Psoas muscle (tissue), 8 donors: ENCODE results near the gene ABHD17A. TPM values are rescaled to one million over a fixed set of nuclear protein-coding genes. Genes with fewer than 3 reads are reported as not detected.

ENCODE experiments used
- ATAC-seq, 4 donors: fragments of 200-7000 bp; cut with Tn5 transposase; one replicate each; pipeline ENCODE4 v1.9.1; 2020; ENCODE audit warnings: moderate library complexity in 3 of 4, mild to moderate bottlenecking in 2 of 4
- DNase-seq, 2 donors: peaks; one replicate each; pipeline ENCODE4 v3.0.0-alpha.2; 2020
- H3K27ac ChIP-seq: fragments of 200-600 bp; one replicate; pipeline ENCODE4 v1.8.0; 2022
- H3K27me3 ChIP-seq, 3 donors: fragments of 200-600 bp in 1 of 3; one replicate each; pipeline versions ENCODE4 v1.6.1 to v1.8.0; 2013 to 2022; ENCODE audit warnings: low read length in 2 of 3, mild to moderate bottlenecking in 2 of 3, moderate library complexity in 1 of 3; ENCODE audit not compliant: insufficient read depth in 3 of 3
- H3K36me3 ChIP-seq, 2 donors: fragments of 200-600 bp in 1 of 2; one replicate each; pipeline versions ENCODE4 v1.6.1 to v1.8.0; 2013 to 2022; ENCODE audit warnings: low read depth in 1 of 2, mild to moderate bottlenecking in 1 of 2, moderate library complexity in 1 of 2; ENCODE audit not compliant: insufficient read depth in 1 of 2
- H3K4me1 ChIP-seq: fragments of 200-600 bp; one replicate; pipeline ENCODE4 v1.8.0; 2022
- H3K4me3 ChIP-seq: fragments of 200-600 bp; one replicate; pipeline ENCODE4 v1.8.0; 2022; ENCODE audit warnings: mild to moderate bottlenecking
- H3K9me3 ChIP-seq: fragments of 200-600 bp; one replicate; pipeline ENCODE4 v1.8.0; 2022
- WGBS, 3 donors: extraction: QIAGEN DNeasy Blood & Tissue Kit; methylation state at CpG; one replicate each; pipeline versions ENCODE4 v1.1.6 to v1.1.7; 2013; 5-methylcytosine and 5-hydroxymethylcytosine counted together
- intact Hi-C, 2 donors: fragments of 100-400 bp; cut with DNase I; formaldehyde crosslinking; loops; one replicate each; pipeline versions ENCODE4 v1.11.0 to v1.14.2; 2022
- polyA plus RNA-seq, 3 donors: library from polyadenylated mRNA; stranded (reverse); fragments of 200-250 nt; gene quantifications; one replicate each; pipeline ENCODE4 v1.2.3, GENCODE V29; 2013
- total RNA-seq, 4 donors: library from RNA; stranded (reverse); fragmentation: NEBNext Ultra II Directional in 2 of 4; extraction: Animal tissue kit (Norgen Biotek cat#: 25700) in 2 of 4; gene quantifications; one replicate each; pipeline versions ENCODE4 v1.2.1 to v1.2.4, GENCODE V29; 2021 to 2023
- TF ChIP-seq, protein P1 (sequence below): fragments of 200-600 bp; IDR thresholded peaks from one replicate; pipeline ENCODE4 v1.8.0; 2022; ENCODE audit warnings: antibody characterized with exemption
- donor health status: healthy with polysubstance abuse.
- donor health status: DM: no; HTN: no; CAD: no; lungs with moderate emphysema.
- donor health status: Bipolar disorder and iron deficiency.
- donor health status: healthy.
- donor health status: DM: yes; HTN: yes; CAD: no.
- donor health status: DM: no; HTN: no; CAD: no.
- donor health status: DM: no; HTN: no; CAD: no.
- donor health status: DM: yes; HTN: yes; CAD: no.

Gene ABHD17A
- total and polyA plus RNA-seq, 7 donors = 35.5 to 58.9 (median 44.8) TPM

GRCh38 chr19:1839658-1840540 lies 45.4 kb downstream of the ABHD17A start:
- 63 to 71% (median 70%) methylated on average over 25 of the region's 25 CpGs for whole genome bisulfite sequencing, 3 donors

DNA sequence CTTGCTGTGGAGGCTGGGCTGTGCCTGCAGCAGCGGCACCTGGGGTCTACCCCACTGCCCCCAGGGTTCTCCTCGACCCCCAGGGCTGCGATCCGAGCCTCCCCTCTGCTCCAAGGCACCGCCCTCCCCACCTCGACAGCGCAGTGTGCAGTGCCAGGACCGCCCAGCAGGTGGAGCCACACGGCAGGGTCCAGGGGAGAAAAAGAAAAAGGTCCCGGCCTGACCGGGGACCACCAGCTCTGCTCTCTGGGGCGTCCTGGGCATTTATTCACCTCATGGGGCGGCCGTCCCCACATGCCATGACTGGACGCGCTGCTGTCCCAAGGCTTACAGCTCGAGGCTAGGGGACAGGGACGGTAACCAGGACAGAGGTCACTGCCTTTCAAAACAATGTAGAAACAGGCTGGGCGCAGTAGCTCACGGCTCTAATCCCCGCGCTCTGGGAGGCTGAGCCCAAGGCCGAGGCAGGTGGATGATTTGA lies 47.6 kb downstream of the ABHD17A start:
- Histone ChIP-seq H3K4me1 (peaks cover 16% of the 10 kb centered on the region), H3K4me3 (no peak overlapping the region), H3K27ac (no peak overlapping the region), H3K9me3 (no peaks in the 10 kb centered on the region), H3K36me3 (no peaks in the 10 kb centered on the region), H3K27me3 (no peaks in the 10 kb centered on the region)
- intact Hi-C loops = no loop called here
- TF ChIP-seq, protein P1, sequence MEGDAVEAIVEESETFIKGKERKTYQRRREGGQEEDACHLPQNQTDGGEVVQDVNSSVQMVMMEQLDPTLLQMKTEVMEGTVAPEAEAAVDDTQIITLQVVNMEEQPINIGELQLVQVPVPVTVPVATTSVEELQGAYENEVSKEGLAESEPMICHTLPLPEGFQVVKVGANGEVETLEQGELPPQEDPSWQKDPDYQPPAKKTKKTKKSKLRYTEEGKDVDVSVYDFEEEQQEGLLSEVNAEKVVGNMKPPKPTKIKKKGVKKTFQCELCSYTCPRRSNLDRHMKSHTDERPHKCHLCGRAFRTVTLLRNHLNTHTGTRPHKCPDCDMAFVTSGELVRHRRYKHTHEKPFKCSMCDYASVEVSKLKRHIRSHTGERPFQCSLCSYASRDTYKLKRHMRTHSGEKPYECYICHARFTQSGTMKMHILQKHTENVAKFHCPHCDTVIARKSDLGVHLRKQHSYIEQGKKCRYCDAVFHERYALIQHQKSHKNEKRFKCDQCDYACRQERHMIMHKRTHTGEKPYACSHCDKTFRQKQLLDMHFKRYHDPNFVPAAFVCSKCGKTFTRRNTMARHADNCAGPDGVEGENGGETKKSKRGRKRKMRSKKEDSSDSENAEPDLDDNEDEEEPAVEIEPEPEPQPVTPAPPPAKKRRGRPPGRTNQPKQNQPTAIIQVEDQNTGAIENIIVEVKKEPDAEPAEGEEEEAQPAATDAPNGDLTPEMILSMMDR = peak; percentile 72
- ATAC-seq = peak; percentile 45 to 68 (median 58)
- 37 to 43% (median 40%) methylated on average over 21 to 23 of the region's 23 CpGs for WGBS, 3 donors
- DNase-seq = no peak

More at GRCh38 chr19:1839658-1840540, 45.4 kb downstream of the ABHD17A start:
- Histone ChIP-seq H3K27me3 (no peaks in the 10 kb centered on the region), H3K9me3 (no peaks in the 10 kb centered on the region), H3K27ac (no peak overlapping the region), H3K36me3 (no peaks in the 10 kb centered on the region), H3K4me1 (peaks cover 37% of the 10 kb centered on the region), H3K4me3 (no peak overlapping the region)
- no peak for DNase-seq
- TF ChIP-seq, protein P1 = no peak
- intact Hi-C loops = no loop called here
- no peak for ATAC-seq

DNA sequence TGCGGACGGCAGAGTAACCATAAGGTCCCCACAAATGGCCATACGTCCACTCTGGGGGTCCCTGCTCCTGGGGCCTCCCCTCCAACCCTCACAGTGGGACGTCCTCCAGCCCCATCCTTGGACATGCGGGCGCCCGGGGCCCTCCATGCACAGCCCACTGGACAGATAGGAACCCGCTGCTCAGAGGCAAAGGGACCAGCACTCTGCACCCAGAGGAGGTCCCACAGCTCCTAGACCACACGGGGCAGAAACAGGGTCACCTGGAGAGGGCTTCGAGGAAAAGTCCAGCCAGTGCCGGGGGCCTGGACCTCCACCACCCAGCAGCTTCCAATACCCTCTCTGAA lies 48.1 kb downstream of the ABHD17A start:
- no peak overlapping the region for H3K27ac ChIP-seq
- ATAC-seq = no peak

GRCh38 chr19:1836458-1837221 lies 48.7 kb downstream of the ABHD17A start:
- no peaks in the 10 kb centered on the region for H3K27me3 ChIP-seq
- DNase-seq (no peak), ATAC-seq (no peak)
- no peak overlapping the region for H3K4me3 ChIP-seq
- peaks cover 7% of the 10 kb centered on the region for H3K4me1 ChIP-seq
- intact Hi-C loops = no loop called here
- TF ChIP-seq, protein P1 = no peak
- no peaks in the 10 kb centered on the region for H3K9me3 ChIP-seq
- no peaks in the 10 kb centered on the region for H3K36me3 ChIP-seq
- H3K27ac ChIP-seq = no peak overlapping the region
- 91 to 92% (median 92%) methylated on average over 26 to 31 of the region's 31 CpGs for WGBS, 3 donors

More for the DNA sequence above, 48.1 kb downstream of the ABHD17A start:
- DNase-seq = no peak
- Histone ChIP-seq H3K4me3 (no peak overlapping the region), H3K9me3 (no peaks in the 10 kb centered on the region), H3K27me3 (no peaks in the 10 kb centered on the region), H3K36me3 (no peaks in the 10 kb centered on the region), H3K4me1 (peaks cover 11% of the 10 kb centered on the region)
- intact Hi-C loops = no loop called here
- TF ChIP-seq, protein P1 = no peak
- 77 to 88% (median 78%) methylated on average over 6 to 11 of the region's 11 CpGs for WGBS, 3 donors
